CD4-positive, alpha-beta T cell treated with Interleukin-6 for 4 hours (primary cell): ENCODE results near the gene TMEM131L.

ENCODE experiments used
- DNase-seq: peaks from one replicate; pipeline ENCODE4 v3.0.0-alpha.2; 2020; ENCODE audit warnings: mixed read lengths

Gene TMEM131L

GRCh38 chr4:153474251-153474650 lies 8.1 kb downstream of the TMEM131L start:
- DNase-seq, result no peak

DNA sequence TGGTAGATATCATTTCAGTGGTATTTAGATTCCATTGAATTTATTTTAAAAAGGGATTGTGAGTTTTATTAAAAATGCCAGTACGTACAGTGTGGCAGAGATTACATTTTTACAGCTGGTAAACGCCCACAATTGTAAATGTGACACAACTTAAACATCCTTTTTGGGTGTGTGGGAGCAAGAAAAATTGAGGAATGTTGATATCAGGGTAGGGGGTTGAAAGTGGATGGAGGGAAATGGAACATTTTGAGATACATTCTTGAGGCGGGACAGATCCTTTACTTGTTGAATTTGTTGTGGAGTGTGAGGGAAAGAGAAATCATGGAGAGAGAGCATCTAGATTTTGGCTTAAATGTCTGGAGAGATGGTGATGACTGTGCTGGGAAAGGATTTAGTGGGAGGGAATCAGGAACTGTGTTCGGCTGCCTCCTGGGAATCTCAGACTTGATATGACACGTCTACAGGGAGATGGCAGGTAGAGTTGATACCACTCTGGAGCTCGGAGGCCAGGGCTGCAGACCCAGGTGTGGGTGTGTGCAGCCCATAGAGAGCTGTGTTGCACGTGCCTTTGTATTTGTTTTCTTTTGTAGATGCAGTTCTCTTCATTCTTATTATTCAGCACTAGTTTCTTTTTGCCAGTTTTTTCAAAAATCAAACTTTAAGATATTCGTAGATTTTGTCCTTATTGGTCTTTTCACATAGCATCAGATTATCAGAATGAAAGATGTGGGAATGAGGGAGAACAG lies 10.8 kb downstream of the TMEM131L start:
- DNase-seq, result no peak

DNA sequence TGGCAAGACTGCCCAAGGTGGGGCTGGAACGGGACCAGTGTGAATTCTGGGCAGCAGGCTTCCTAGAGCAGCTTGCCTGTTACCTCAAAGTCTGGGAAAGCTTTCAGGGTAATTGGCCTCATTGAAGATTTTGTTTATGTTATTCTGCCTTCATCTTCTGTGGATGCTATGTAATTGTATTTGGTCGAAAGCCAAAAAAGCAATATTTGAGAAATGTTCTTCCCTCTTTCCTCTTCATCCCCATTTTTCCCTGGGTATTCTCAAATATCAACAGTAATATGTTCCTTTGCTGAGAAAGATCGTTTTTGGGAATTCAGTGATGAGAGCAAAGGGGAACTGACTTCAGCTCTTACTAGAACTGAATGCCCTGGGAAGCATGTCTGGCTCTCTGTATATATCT lies 12.9 kb downstream of the TMEM131L start:
- DNase-seq, result no peak

DNA sequence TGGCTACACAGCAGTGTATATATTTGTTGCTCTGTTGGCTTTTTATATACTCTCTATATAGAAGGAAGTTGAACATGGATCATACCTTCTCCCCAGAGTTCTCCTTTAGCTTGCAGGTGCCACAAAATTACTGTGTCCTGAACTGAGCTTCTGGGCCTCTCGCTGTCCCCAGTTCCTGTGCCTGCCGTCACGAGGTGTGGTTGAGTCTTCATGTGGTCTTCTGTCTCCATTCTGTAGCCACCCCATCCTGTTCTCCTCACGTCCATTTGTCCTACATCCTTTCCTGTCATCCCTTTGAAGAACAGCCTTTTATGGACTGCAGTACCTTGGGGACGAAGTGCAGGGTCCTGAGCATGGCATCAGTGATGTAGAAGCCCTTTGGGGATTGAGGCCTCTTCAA lies 14.5 kb downstream of the TMEM131L start:
- no peak for DNase-seq

DNA sequence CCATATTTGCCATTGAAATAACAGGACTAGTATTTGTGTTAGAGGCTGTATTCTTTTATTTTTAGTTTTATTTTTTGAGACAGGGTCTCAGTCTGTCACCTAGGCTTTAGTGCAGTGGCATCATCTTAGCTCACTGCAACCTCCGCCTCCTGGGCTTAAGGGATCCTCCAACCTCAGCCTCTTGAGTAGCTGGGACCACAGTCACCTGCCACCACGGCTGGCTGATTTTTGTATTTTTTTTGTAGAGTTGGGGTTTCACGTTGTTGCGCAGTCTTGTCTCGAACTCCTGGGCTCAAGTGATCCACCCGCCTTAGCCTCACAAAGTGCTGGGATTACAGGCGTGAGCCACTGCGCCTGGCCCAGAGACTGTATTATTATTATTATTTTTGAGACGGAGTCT lies 15.3 kb downstream of the TMEM131L start:
- DNase-seq, result no peak

DNA sequence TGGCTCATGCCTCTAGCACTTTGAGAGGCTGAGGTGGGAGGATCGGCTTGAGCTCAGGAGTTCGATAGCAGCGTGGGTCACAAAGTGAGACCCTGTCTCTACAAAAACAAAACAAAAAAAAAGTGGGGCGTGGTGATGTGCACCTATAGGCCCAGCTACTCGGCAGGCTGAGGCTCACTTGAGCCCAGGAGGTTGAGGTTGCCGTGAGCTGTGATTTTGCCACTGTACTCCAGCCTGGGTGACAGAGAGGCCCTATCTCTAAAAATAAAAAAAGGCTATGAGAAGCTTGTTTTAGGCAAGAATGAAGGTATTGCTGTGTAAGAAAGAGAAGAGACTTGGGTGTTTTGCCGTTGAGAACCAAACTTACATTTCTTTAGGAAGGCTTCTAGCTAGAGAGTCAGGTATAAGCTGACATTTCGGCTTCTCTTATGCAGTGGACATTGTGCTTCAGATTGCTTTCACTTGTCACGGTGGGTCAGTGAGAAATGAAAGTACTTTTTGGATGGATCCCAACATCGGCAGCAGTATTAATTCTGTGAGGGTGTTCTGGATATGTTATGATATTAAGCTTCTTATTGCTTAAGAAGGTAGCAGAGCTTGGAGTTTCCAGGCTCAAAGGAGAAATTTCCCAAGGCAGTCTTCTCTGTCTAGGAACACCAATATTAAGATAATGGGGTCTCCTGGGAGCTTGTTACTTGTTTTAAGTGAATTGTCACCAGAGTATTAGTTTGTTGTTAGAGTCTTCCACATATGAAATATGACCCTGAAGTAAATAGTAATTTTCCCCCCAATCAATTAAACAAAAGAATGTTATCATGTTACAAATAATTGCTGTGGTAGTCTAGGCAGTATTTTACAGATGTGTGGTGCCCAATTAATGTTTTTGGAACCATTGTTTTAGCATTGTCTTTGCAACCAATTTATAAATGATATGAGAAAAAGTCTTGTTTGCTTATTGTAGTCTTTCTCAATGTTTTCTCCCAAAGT lies 17.6 kb downstream of the TMEM131L start:
- no peak for DNase-seq

DNA sequence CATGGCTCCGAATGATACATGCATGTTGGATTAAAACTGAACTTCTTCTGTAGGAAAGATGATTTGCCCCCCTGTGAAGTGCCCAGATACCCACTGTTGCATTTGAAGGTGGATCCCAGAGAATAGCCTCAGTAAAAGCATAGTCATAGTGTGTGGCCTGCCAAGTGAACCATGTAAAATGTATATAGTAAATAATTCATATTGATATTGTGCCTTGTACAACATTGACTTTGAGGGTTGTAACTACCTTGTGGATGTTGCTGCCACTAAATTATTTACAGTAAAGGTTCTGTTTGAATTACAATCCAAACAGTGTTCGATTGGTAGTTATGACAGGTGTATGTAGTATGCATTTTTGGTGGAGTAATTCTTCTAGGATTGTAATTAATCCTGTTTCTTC lies 19.2 kb downstream of the TMEM131L start:
- DNase-seq, result no peak

- DNase-seq, result no peak
These were observed 19.7 kb downstream of the TMEM131L start for GRCh38 chr4:153485860-153486259.

- DNase-seq, result peak; percentile 56
These were observed 20.4 kb downstream of the TMEM131L start for GRCh38 chr4:153486281-153487151.

DNA sequence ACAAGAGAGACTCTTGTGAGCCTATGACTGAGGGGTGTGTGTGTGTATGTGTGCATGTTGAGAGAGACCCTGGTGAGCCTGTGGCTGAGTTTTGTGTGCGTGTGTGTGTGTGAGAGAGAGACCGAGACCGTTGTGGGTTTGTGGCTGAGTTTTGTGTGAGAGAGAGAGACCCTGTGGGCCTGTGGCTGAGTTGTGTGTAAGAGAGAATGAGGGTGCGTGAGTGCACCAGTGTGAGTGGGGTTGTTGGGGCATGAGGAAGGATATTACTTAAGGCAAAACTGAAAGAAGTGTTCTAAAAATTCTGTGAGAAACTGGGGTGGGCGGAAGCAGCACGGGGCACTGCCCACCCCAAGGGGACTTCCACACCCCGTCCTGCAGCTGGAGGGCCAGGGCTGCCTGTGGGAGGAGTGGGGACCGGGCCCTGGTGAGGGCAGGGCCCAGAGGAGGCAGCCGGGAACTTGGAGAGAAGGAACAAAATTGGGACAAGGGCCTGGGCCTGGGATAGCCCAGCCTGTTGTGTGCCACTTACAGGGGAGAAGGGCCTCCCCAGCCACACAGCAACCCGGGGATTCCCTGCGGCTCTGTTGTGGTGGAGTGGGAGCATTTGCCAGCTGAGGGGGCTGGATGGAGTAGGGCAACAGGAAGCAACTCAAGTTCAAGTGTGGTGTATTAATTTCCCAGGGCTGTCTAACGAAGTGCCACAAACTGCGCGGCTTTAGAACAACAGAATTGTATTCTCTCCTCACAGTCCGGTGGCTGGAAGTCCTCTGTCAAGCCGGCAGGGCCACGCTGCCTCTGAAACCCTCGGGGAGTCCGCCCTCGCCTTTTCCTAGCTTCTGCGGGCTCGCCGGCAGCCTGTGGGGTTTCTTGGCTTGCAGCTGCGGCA lies 22.1 kb downstream of the TMEM131L start:
- DNase-seq, result peak; percentile 68

DNA sequence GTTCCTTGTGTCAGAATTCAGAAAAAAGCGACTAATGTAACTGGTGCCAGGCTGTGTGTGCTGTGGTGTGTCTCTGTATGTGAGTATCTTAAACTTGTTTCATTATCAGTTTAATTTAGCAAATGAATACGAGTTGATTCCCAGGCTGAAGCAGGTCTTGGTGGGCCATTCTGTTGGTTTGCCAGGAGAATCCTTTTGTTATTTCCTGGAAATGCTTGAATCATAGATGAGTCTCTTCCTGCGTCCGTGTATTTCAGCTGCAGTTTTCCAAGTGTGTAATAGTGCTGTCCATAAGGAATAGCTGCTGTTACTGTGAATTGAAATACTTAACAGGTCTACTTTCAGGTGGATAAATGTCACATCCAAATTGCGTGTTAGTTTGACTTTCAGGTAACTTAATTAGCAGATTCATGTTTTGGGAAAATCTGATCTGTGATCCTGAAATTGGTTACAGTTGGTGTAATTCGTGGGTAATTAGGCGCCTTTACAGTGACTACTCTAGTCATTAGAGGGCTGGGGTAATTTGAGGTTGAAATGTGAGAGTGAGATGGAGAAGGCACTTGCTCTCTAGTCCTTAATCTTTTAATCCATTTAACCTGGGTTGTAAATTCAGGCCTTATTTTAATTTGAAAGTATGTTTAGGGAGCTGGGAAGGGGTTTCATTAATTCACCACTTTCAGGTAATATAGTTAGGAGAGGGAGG lies 23.8 kb downstream of the TMEM131L start:
- DNase-seq, result no peak

- no peak for DNase-seq
These were observed 24.9 kb downstream of the TMEM131L start for GRCh38 chr4:153490985-153491483.

DNA sequence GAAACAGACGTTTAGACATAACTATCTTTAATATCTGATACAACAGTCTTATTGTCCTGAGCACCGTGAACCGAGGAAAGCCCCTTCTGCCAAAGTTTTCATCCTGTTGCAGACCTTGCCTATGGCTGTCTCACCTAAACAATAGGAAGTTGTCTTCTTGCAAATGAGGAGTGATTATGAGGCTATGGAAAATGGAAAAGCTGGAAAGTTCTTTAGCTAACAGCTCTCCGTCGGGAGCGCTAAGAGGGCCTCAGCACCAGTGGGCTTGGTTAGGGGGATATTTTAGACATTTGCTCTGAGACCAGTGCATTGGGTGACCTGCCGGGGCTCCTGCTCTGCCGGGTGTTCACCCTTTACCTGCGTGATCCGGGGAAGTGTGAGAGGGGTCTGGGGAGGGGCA lies 28.4 kb downstream of the TMEM131L start:
- DNase-seq, result no peak

GRCh38 chr4:153495480-153496193 lies 29.5 kb downstream of the TMEM131L start:
- DNase-seq, result peak; percentile 48

- peak; percentile 74 for DNase-seq
These were observed 31.0 kb downstream of the TMEM131L start for GRCh38 chr4:153497091-153497531.

GRCh38 chr4:153497988-153498967 lies 32.1 kb downstream of the TMEM131L start:
- DNase-seq, result peak; percentile 46

- no peak for DNase-seq
These were observed 32.8 kb downstream of the TMEM131L start for GRCh38 chr4:153499005-153499404.

GRCh38 chr4:153501578-153501977 lies 35.4 kb downstream of the TMEM131L start:
- no peak for DNase-seq

DNA sequence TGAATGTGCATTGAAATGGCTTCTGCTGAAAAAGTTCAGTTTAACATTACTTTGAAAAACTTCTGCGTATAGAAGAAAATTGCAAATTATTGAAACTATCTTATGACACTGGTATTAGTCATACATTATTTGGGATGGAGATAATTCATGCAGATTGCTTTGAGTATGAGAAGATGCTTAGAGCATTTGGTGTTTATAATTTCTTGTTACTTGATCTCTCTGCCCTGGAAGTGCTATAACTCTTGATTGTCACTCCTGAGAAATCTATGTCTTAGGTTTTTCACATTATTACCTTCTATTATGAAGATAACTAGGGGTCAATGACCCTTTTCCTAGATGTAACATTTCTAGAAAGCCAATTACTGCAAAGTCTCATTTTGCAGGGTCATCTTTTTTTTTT lies 36.4 kb downstream of the TMEM131L start:
- DNase-seq, result no peak
